Measurements from ENCODE around the gene PLCL1.

PLCL1 gene

DNA sequence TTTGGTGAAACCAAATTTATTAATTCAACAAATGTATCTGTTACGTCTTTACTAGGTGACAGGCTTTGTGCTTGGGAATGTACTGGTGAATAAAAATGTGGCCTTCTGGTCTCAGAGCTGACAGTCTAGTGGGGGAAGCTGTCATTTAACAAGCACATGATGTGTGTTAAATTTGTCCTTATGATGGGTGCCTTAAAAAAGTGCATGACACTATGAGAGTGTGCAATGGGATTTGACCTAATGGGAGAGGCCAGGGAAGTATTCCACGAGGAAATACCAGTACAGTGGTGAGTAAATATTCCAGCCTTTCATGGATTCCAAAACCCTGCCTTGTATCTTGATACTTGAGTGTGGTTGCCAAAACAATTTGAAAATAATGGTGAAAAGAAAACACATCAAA, 308.9 kb downstream of the PLCL1 start:
- Histone ChIP-seq H3K27ac (no peak overlapping the region), H3K9ac (no peak overlapping the region), H3K36me3 (no peaks in the 10 kb centered on the region), H3K27me3 (no peaks in the 10 kb centered on the region), H3K4me1 (peaks cover 0 to 47% (median 2%) of the 10 kb centered on the region in 10 experiments; a peak in 8 of 20 replicates), H3K4me3 (no peak overlapping the region), H3K9me3 (replicated peaks in 1 of 11) (no peaks in the 10 kb centered on the region), H4K20me1 (no peaks in the 10 kb centered on the region), H3K4me2 (no peak overlapping the region)
- no peak for TF ChIP-seq Cebpa-rat (IDR thresholded peaks at IDR 0.05)

GRCh38 chr2:198114064-198114463, 309.7 kb downstream of the PLCL1 start:
- H3K9me3 ChIP-seq (replicated peaks in 1 of 11), result no peaks in the 10 kb centered on the region
- peaks cover 0 to 43% (median 2%) of the 10 kb centered on the region in 10 experiments; a peak in 8 of 20 replicates for H3K4me1 ChIP-seq
- H3K27me3 ChIP-seq, result no peaks in the 10 kb centered on the region
- H3K9ac ChIP-seq, result no peak overlapping the region
- TF ChIP-seq Cebpa-rat (IDR thresholded peaks at IDR 0.05), result no peak
- H3K27ac ChIP-seq, result no peak overlapping the region
- no peak overlapping the region for H3K4me2 ChIP-seq
- H3K36me3 ChIP-seq, result no peaks in the 10 kb centered on the region
- no peaks in the 10 kb centered on the region for H4K20me1 ChIP-seq
- H3K4me3 ChIP-seq, result no peak overlapping the region

DNA sequence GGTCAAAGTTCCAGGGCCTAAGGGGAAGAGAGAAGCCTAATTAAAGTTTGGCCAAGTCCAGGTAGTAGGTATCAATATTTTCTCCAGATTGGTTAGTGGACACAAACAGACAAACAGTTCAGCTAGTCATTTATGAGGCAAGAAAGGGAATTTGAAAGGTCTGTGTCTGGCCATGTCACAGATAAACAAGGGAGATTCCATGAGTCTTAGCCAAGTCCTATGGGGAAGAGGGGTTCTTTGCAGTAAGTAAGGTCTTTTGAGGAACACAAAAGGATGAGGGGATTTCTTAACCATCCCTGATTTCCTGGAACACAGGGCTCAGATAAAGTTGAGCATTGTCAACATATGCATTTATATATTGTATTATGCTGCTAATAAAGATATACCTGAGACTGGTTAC, 310.8 kb downstream of the PLCL1 start:
- Histone ChIP-seq H3K36me3 (no peaks in the 10 kb centered on the region), H4K20me1 (no peaks in the 10 kb centered on the region), H3K27me3 (no peaks in the 10 kb centered on the region), H3K9ac (no peak overlapping the region), H3K9me3 (replicated peaks in 1 of 11) (no peaks in the 10 kb centered on the region), H3K27ac (no peak overlapping the region), H3K4me1 (peaks cover 0 to 38% (median 2%) of the 10 kb centered on the region in 10 experiments; a peak in 8 of 20 replicates), H3K4me3 (no peak overlapping the region), H3K4me2 (no peak overlapping the region)
- no peak for TF ChIP-seq Cebpa-rat (IDR thresholded peaks at IDR 0.05)

DNA sequence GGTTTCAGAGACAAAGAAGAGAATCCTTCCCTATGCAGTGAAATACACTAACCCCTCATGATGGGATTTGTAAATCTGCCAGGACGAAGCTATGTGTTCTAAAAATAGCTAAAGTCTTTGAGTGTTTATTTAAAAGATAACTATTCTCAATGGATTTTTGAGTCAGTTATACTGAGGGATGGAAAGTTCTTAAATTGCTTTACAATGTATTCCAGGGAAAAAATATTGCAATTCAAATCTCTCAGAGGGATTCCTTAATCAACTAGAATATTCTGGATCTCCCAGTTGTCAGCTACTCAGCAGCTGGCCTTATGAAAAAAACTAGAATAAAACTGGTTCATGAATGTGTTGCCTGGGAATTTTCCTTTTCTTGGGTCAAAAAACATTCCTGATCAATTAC, 312.4 kb downstream of the PLCL1 start:
- Histone ChIP-seq H3K4me2 (peak overlapping the region in 2 of 11 experiments; percentile 62 to 68; a peak in 2 of 22 replicates), H3K4me3 (no peak overlapping the region), H3K27me3 (no peaks in the 10 kb centered on the region), H4K20me1 (no peaks in the 10 kb centered on the region), H3K9me3 (replicated peaks in 1 of 11) (no peaks in the 10 kb centered on the region), H3K27ac (no peak overlapping the region), H3K36me3 (no peaks in the 10 kb centered on the region), H3K9ac (no peak overlapping the region), H3K4me1 (peaks cover 0 to 29% (median 2%) of the 10 kb centered on the region in 10 experiments; a peak in 8 of 20 replicates)
- TF ChIP-seq Cebpa-rat (IDR thresholded peaks at IDR 0.05), result no peak

- Histone ChIP-seq H3K4me2 (peak overlapping the region in 3 of 11 experiments; percentile 36 to 68 (median 62); a peak in 6 of 22 replicates), H3K9ac (no peak overlapping the region), H3K27me3 (no peaks in the 10 kb centered on the region), H3K36me3 (no peaks in the 10 kb centered on the region), H3K4me1 (peaks cover 0 to 23% (median 2%) of the 10 kb centered on the region in 10 experiments; a peak in 8 of 20 replicates), H3K9me3 (replicated peaks in 1 of 11) (no peaks in the 10 kb centered on the region), H3K4me3 (no peak overlapping the region), H4K20me1 (no peaks in the 10 kb centered on the region), H3K27ac (0 out of 22 replicates have a peak overlapping the region, but pooled peaks of 1 of the 11 experiments have one; percentile 7)
- TF ChIP-seq Cebpa-rat (IDR thresholded peaks at IDR 0.05), result no peak
These were observed 313.1 kb downstream of the PLCL1 start for GRCh38 chr2:198117406-198118041.

- Histone ChIP-seq H3K9me3 (replicated peaks in 1 of 11) (no peaks in the 10 kb centered on the region), H3K4me1 (peaks cover 0 to 30% (median 0%) of the 10 kb centered on the region in 10 experiments; a peak in 5 of 20 replicates), H3K36me3 (no peaks in the 10 kb centered on the region), H3K27ac (no peak overlapping the region), H3K27me3 (no peaks in the 10 kb centered on the region), H3K4me2 (no peak overlapping the region), H3K9ac (no peak overlapping the region), H4K20me1 (no peaks in the 10 kb centered on the region), H3K4me3 (no peak overlapping the region)
- no peak for TF ChIP-seq Cebpa-rat (IDR thresholded peaks at IDR 0.05)
These were observed 323.2 kb downstream of the PLCL1 start for GRCh38 chr2:198127627-198128026.

DNA sequence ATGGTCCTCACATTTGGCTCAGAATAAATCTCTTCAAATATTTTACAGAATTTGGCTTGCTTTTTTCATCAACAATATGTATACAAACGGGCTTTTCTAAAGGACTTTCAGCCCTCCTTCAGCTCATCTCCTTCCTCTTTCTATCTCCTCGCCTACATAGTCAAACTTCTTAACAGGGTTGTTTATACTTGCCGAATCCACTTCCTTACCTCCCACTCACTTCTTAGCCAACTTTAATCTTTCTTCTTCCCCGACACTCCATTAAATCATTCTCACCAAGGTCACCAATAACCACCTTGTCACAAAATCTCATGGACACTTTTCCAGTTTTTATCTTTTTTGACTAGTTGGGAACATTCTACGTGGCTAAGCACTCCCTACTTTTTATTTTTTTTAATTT, 325.2 kb downstream of the PLCL1 start:
- H3K27me3 ChIP-seq, result no peaks in the 10 kb centered on the region
- peak overlapping the region in 3 of 11 experiments; percentile 8 to 67 (median 45); a peak in 4 of 22 replicates for H3K4me2 ChIP-seq
- no peak overlapping the region for H3K9ac ChIP-seq
- no peaks in the 10 kb centered on the region for H4K20me1 ChIP-seq
- no peak overlapping the region for H3K27ac ChIP-seq
- no peaks in the 10 kb centered on the region for H3K36me3 ChIP-seq
- H3K4me1 ChIP-seq, result peaks cover 0 to 30% (median 0%) of the 10 kb centered on the region in 10 experiments; a peak in 5 of 20 replicates
- H3K4me3 ChIP-seq, result no peak overlapping the region
- no peak for TF ChIP-seq Cebpa-rat (IDR thresholded peaks at IDR 0.05)
- no peaks in the 10 kb centered on the region for H3K9me3 ChIP-seq (replicated peaks in 1 of 11)

- Histone ChIP-seq H4K20me1 (no peaks in the 10 kb centered on the region), H3K4me3 (no peak overlapping the region), H3K9me3 (replicated peaks in 1 of 11) (peaks cover 0 to 11% (median 0%) of the 10 kb centered on the region in 11 experiments; a peak in 7 of 22 replicates), H3K4me1 (peaks cover 0 to 17% (median 0%) of the 10 kb centered on the region in 10 experiments; a peak in 5 of 20 replicates), H3K36me3 (no peaks in the 10 kb centered on the region; a peak in 1 of 22 replicates), H3K27ac (no peak overlapping the region), H3K4me2 (no peak overlapping the region), H3K27me3 (no peaks in the 10 kb centered on the region), H3K9ac (no peak overlapping the region)
- TF ChIP-seq Cebpa-rat (IDR thresholded peaks at IDR 0.05), result no peak
These were observed 330.0 kb downstream of the PLCL1 start for GRCh38 chr2:198134293-198134955.

DNA sequence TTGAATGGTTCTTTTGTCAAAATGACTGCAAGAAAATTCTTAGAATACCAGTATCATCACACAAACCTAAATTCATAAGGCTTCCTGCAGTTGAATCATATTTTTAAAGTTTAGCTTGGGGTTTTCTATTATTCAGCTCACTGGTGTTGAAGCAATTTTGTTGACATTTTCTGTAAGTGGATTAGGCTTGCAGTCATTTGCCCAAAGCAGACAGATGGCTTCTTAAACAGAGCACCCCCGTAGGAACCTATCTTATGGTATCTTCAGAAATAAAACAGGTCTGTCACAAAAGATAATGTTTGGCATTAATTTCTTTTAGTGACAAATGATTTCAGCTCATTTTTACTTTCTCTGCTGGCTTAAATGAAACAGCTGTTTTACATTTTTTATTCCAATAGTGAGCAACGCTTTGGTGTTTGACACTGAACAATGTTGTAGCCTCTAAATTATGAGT, 331.1 kb downstream of the PLCL1 start:
- Histone ChIP-seq H3K27me3 (no peaks in the 10 kb centered on the region), H3K9me3 (replicated peaks in 1 of 11) (peaks cover 0 to 11% (median 0%) of the 10 kb centered on the region in 11 experiments; a peak in 7 of 22 replicates), H3K4me3 (no peak overlapping the region), H3K4me1 (peaks cover 0 to 6% (median 0%) of the 10 kb centered on the region in 10 experiments; a peak in 4 of 20 replicates), H3K27ac (no peak overlapping the region), H4K20me1 (no peaks in the 10 kb centered on the region), H3K4me2 (no peak overlapping the region), H3K36me3 (no peaks in the 10 kb centered on the region; a peak in 1 of 22 replicates), H3K9ac (no peak overlapping the region)
- TF ChIP-seq Cebpa-rat (IDR thresholded peaks at IDR 0.05), result no peak
